GM12878 (cell line): ENCODE data around the gene KAZN.

ENCODE experiments used
- ATF7 ChIP-seq: fragments of 450-650 bp; IDR thresholded peaks from 2 replicates; pipeline ENCODE4 v1.6.1; 2016; ENCODE audit warnings: low read depth, mild to moderate bottlenecking
- CEBPZ ChIP-seq: fragments of 150-350 bp; IDR thresholded peaks from 2 replicates; pipeline ENCODE4 v1.6.1; 2016; ENCODE audit warnings: low read depth, low read length
- CHD1 ChIP-seq: IDR thresholded peaks from 2 replicates; pipeline ENCODE4 v1.6.1; 2012; ENCODE audit warnings: low read depth, low read length, improper control_type of control experiment
- CHD2 ChIP-seq: IDR thresholded peaks from 2 replicates; pipeline ENCODE4 v1.6.1; 2011; ENCODE audit warnings: low read depth, low read length, improper control_type of control experiment, borderline replicate concordance
- CTCF ChIP-seq, 3 experiments: IDR thresholded peaks in 2 of 3; conservative IDR thresholded peaks in 1 of 3; 2 replicates each; pipeline ENCODE4 v1.5.1; 2011; ENCODE audit warnings: low read depth in 3 of 3, low read length in 3 of 3, mild to moderate bottlenecking in 3 of 3, control low read depth in 2 of 3, moderate library complexity in 2 of 3, inconsistent platforms in 1 of 3, mixed read lengths in 1 of 3; ENCODE audit not compliant: control insufficient read depth in 2 of 3, insufficient read depth in 1 of 3; ENCODE audit errors: extremely low read depth in 1 of 3
- EP300 ChIP-seq, 2 experiments: fragments of 150-350 bp in 1 of 2; IDR thresholded peaks; 2 replicates each; pipeline ENCODE4 v1.6.1; 2011 to 2012; ENCODE audit warnings: low read depth in 2 of 2, low read length in 2 of 2, borderline replicate concordance in 1 of 2, improper control_type of control experiment in 1 of 2, inconsistent platforms in 1 of 2; ENCODE audit not compliant: control insufficient read depth in 1 of 2
- POLR2A ChIP-seq: IDR thresholded peaks from 2 replicates; pipeline ENCODE4 v1.6.1; 2011; ENCODE audit warnings: low read depth, mild to moderate bottlenecking, low read length
- PRDM15 ChIP-seq: fragments of 450-650 bp; formaldehyde crosslinking; IDR thresholded peaks from 2 replicates; pipeline ENCODE4 v1.4.0; 2020; ENCODE audit warnings: mild to moderate bottlenecking, moderate library complexity
- RELA ChIP-seq: fragments of 450-650 bp; IDR thresholded peaks from 2 replicates; pipeline ENCODE4 v1.8.0; 2014; ENCODE audit warnings: borderline replicate concordance; ENCODE audit not compliant: partially characterized antibody

- TF ChIP-seq PRDM15 (CRISPR knock-in tag): no peak
- no peak for TF ChIP-seq CHD2
- TF ChIP-seq POLR2A: no peak
- TF ChIP-seq ATF7: no peak
- TF ChIP-seq RELA: no peak
- no peak for TF ChIP-seq EP300 (IDR thresholded peaks at IDR 0.05; ENCODE audit: borderline replicate concordance in 1 of 2, control insufficient read depth in 1 of 2, low read depth in 2 of 2, low read length in 2 of 2)
- no peak for TF ChIP-seq CHD1
- TF ChIP-seq CTCF (IDR thresholded peaks at IDR 0.05 in 2 of 3, conservative IDR thresholded peaks at IDR 0.05 in 1 of 3; ENCODE audit: control insufficient read depth in 2 of 3, extremely low read depth in 1 of 3, insufficient read depth in 1 of 3, low read depth in 3 of 3, low read length in 3 of 3): no peak
- no peak for TF ChIP-seq CEBPZ
Observed at GRCh38 chr1:14878124-14878523, 279.6 kb downstream of the KAZN start.
